ENCODE measurements around the gene CYB561.

The CYB561 gene

GRCh38 chr17:63493411-63493810, 47.3 kb upstream of the CYB561 start:
- CTCF ChIA-PET, result no interaction called here
- POLR2A ChIA-PET, result interaction anchor here (0.5 kb wide), 1 partner anchor 42 kb away, joined by 3 read pairs; no protein-coding TSS in a partner anchor
- H3K4me1 ChIP-seq (ENCODE audit: control insufficient read depth, insufficient read depth, low read length), result no peaks in the 10 kb centered on the region
- no peaks in the 10 kb centered on the region for H3K9me3 ChIP-seq (ENCODE audit: control insufficient read depth, insufficient read depth, low read depth, low read length)
- H3K27ac ChIP-seq (ENCODE audit: extremely low read depth, low read depth, low read length), result no peak overlapping the region
- H3K36me3 ChIP-seq (ENCODE audit: control insufficient read depth in 2 of 2, insufficient read depth in 1 of 2, low read length in 2 of 2), result peaks cover 0 to 3% of the 10 kb centered on the region in 2 experiments; a peak in 1 of 3 replicates
- TF ChIP-seq ZNF473 (tag by site-specific recombination; IDR thresholded peaks at IDR 0.05) (no peak), ZNF530 (tag by site-specific recombination; IDR thresholded peaks at IDR 0.05; ENCODE audit: low read depth) (no peak), AEBP2 (tag by site-specific recombination; IDR thresholded peaks at IDR 0.05; ENCODE audit: borderline replicate concordance) (no peak), ZNF202 (tag by site-specific recombination; IDR thresholded peaks at IDR 0.05; ENCODE audit: borderline replicate concordance) (no peak), ZNF24 (tag by site-specific recombination; IDR thresholded peaks at IDR 0.05) (no peak), ZNF664 (tag by site-specific recombination; IDR thresholded peaks at IDR 0.05) (no peak), ZNF426 (tag by site-specific recombination; IDR thresholded peaks at IDR 0.05) (no peak), ZNF112 (tag by site-specific recombination; IDR thresholded peaks at IDR 0.05) (no peak), PRDM10 (tag by site-specific recombination; IDR thresholded peaks at IDR 0.05) (no peak)
- no peak overlapping the region for H3K4me3 ChIP-seq (ENCODE audit: low read depth, low read length)

GRCh38 chr17:63492940-63493339, 46.8 kb upstream of the CYB561 start:
- CTCF ChIA-PET, result interaction anchor here (0.8 kb wide), 1 partner anchor 10 kb away, joined by 4 read pairs; no protein-coding TSS in a partner anchor
- POLR2A ChIA-PET, result interaction anchor here (1.3 kb wide), 1 partner anchor 13 kb away, joined by 4 read pairs; no protein-coding TSS in a partner anchor

More at GRCh38 chr17:63492940-63493339, 46.8 kb upstream of the CYB561 start:
- H3K4me1 ChIP-seq (ENCODE audit: control insufficient read depth, insufficient read depth, low read length), result no peaks in the 10 kb centered on the region
- H3K4me3 ChIP-seq (ENCODE audit: low read depth, low read length), result no peak overlapping the region
- H3K9me3 ChIP-seq (ENCODE audit: control insufficient read depth, insufficient read depth, low read depth, low read length), result no peaks in the 10 kb centered on the region
- H3K27ac ChIP-seq (ENCODE audit: extremely low read depth, low read depth, low read length), result no peak overlapping the region
- no peak for TF ChIP-seq ZSCAN18 (tag by site-specific recombination; IDR thresholded peaks at IDR 0.05)
- no peak for TF ChIP-seq ZNF529 (tag by site-specific recombination; IDR thresholded peaks at IDR 0.05; ENCODE audit: insufficient replicate concordance)
- TF ChIP-seq SCRT1 (tag by site-specific recombination; IDR thresholded peaks at IDR 0.05; ENCODE audit: borderline replicate concordance), result peak; percentile 81
- no peak for TF ChIP-seq ZFP41 (tag by site-specific recombination; IDR thresholded peaks at IDR 0.05; ENCODE audit: borderline replicate concordance)
- no peak for TF ChIP-seq ZNF37A (tag by site-specific recombination; IDR thresholded peaks at IDR 0.05)
- TF ChIP-seq SCRT2 (tag by site-specific recombination; IDR thresholded peaks at IDR 0.05), result peak; percentile 96
- no peak for TF ChIP-seq KLF17 (tag by site-specific recombination; IDR thresholded peaks at IDR 0.05)
- no peak for TF ChIP-seq SALL2 (tag by site-specific recombination; IDR thresholded peaks at IDR 0.05; ENCODE audit: borderline replicate concordance)
- TF ChIP-seq ZNF404 (tag by site-specific recombination; IDR thresholded peaks at IDR 0.05), result no peak
- TF ChIP-seq ZNF530 (tag by site-specific recombination; IDR thresholded peaks at IDR 0.05; ENCODE audit: low read depth), result no peak
- no peak for TF ChIP-seq BCL6B (tag by site-specific recombination; IDR thresholded peaks at IDR 0.05)
- H3K36me3 ChIP-seq (ENCODE audit: control insufficient read depth in 2 of 2, insufficient read depth in 1 of 2, low read length in 2 of 2), result peaks cover 0 to 3% of the 10 kb centered on the region in 2 experiments; a peak in 2 of 3 replicates
